ENCODE results near the gene MYOZ3. TPM values are rescaled to one million over a fixed set of nuclear protein-coding genes. Genes with fewer than 3 reads are reported as not detected.

The MYOZ3 gene
- total RNA-seq, 1 experiment from 2014 or later = not detected

DNA sequence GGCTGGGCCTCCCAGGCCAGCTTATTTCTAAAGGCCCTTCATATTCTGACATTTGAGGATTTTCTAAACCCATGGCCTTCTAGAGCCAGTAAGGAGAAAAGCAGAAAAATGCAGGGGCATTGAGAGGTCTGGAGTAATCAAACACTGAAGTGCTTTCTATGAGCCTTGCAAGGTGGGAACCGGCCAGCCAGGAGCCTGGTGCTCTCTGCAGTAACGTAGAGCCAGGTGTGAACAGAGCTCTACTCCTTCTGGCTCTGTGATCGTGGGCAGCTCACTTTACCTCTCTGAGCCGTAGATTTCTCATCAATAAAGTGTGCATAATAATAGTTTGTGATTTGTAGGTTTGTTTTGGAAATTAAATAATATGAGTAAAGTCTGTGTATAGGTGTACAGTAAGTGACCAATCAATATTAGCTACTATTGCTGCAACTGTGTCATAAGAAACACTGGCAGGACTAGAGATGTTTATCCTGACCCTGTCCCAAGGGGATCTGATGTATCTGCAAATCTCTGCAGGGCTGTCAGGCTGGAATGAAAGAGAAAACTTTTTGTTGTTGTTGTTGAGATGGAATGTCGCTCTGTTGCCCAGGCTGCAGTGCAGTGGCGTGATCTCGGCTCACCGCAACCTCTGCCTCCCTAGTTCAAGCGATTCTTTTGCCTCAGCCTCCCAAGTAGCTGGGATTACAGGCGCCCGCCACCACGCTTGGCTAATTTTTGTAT is 17.9 kb upstream of the MYOZ3 start:
- BruUV-seq (replicated peaks) = no TSS peak
- peaks cover 15% of the 10 kb centered on the region for H3K27me3 Mint-ChIP-seq (ENCODE audit: unreplicated experiment)
- no peak for TF ChIP-seq CTCF (IDR thresholded peaks at IDR 0.05; ENCODE audit: unreplicated experiment)
- CTCF ChIA-PET = interaction anchor here (0.7 to 1.2 kb wide), 4 partner anchors 9 to 61 kb away, joined by 3 to 7 read pairs (median 4); partner anchors contain the start of gene RBM22
- no peaks in the 10 kb centered on the region for H3K9me3 Mint-ChIP-seq (ENCODE audit: low read depth, unreplicated experiment)
- intact Hi-C loops (cut with micrococcal nuclease; ENCODE audit: unreplicated experiment) = loop anchor here (5.0 kb wide), 1 partner anchor 81 kb away; no protein-coding TSS in a partner anchor
- peaks cover 19% of the 10 kb centered on the region for H3K36me3 Mint-ChIP-seq (ENCODE audit: insufficient read depth, unreplicated experiment)
- no peak overlapping the region for H3K4me3 Mint-ChIP-seq (ENCODE audit: low read depth, unreplicated experiment)
- H3K27ac Mint-ChIP-seq (ENCODE audit: unreplicated experiment) = no peak overlapping the region
- no peak for DNase-seq
- peaks cover 47% of the 10 kb centered on the region for H3K4me1 Mint-ChIP-seq (ENCODE audit: low read depth, unreplicated experiment)

DNA sequence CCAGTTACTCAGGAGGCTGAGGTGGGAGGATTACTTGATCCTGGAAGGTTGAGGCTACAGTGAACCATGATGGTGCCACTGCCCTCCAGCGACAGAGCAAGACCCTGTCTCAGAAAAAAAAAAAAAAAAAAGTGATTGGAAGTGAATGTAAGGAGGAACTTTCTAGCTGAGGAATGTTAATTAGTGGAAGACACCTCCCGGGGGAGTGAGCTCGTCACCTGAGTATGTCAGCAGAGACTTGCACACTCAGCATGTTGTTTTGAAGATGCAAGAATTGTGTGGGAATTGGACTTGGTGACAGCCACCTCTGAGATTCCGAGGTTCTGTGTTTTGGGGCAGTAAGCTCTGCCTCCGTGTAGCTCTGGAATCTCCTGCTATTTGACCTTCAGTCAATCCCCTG is 17.0 kb upstream of the MYOZ3 start:
- Mint-ChIP-seq H3K27me3 (ENCODE audit: unreplicated experiment) (peaks cover 15% of the 10 kb centered on the region), H3K9me3 (ENCODE audit: low read depth, unreplicated experiment) (no peaks in the 10 kb centered on the region), H3K4me3 (ENCODE audit: low read depth, unreplicated experiment) (no peak overlapping the region), H3K36me3 (ENCODE audit: insufficient read depth, unreplicated experiment) (peaks cover 12% of the 10 kb centered on the region), H3K4me1 (ENCODE audit: low read depth, unreplicated experiment) (peaks cover 38% of the 10 kb centered on the region), H3K27ac (ENCODE audit: unreplicated experiment) (no peak overlapping the region)
- no peak for DNase-seq
- CTCF ChIA-PET = interaction anchor here (0.7 kb wide), 1 partner anchor 10 kb away, joined by 3 read pairs; no protein-coding TSS in a partner anchor
- intact Hi-C loops (cut with micrococcal nuclease; ENCODE audit: unreplicated experiment) = loop anchor here (5.0 kb wide), 1 partner anchor 82 kb away; no protein-coding TSS in a partner anchor
- BruUV-seq (replicated peaks) = no TSS peak
- TF ChIP-seq CTCF (IDR thresholded peaks at IDR 0.05; ENCODE audit: unreplicated experiment) = no peak

DNA sequence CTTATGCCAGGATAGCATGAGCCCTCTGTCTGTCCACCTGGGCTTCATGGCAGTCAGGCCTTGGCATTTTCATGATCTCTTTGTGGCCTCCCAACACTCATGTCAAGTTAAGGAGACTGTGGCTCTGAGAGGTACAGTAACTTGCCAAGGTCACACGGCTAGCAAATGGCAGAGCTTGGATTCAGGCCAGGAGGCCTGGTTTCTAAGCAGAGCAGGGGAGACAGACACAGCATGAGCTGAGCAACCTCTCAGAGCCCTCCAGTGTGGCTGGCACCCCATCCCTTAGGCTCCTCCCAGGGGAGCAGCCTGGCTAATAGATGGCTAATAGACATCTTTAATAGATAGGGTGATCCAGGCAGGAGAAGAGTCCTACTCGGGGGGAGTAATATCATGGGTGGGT is 16.5 kb upstream of the MYOZ3 start:
- Mint-ChIP-seq H3K27me3 (ENCODE audit: unreplicated experiment) (peaks cover 15% of the 10 kb centered on the region), H3K9me3 (ENCODE audit: low read depth, unreplicated experiment) (no peaks in the 10 kb centered on the region), H3K36me3 (ENCODE audit: insufficient read depth, unreplicated experiment) (peaks cover 10% of the 10 kb centered on the region), H3K4me3 (ENCODE audit: low read depth, unreplicated experiment) (no peak overlapping the region), H3K27ac (ENCODE audit: unreplicated experiment) (no peak overlapping the region), H3K4me1 (ENCODE audit: low read depth, unreplicated experiment) (peaks cover 34% of the 10 kb centered on the region)
- BruUV-seq (replicated peaks) = no TSS peak
- CTCF ChIA-PET = no interaction called here
- no peak for DNase-seq
- intact Hi-C loops (cut with micrococcal nuclease; ENCODE audit: unreplicated experiment) = loop anchor here (5.0 kb wide), 1 partner anchor 82 kb away; no protein-coding TSS in a partner anchor
- no peak for TF ChIP-seq CTCF (IDR thresholded peaks at IDR 0.05; ENCODE audit: unreplicated experiment)

DNA sequence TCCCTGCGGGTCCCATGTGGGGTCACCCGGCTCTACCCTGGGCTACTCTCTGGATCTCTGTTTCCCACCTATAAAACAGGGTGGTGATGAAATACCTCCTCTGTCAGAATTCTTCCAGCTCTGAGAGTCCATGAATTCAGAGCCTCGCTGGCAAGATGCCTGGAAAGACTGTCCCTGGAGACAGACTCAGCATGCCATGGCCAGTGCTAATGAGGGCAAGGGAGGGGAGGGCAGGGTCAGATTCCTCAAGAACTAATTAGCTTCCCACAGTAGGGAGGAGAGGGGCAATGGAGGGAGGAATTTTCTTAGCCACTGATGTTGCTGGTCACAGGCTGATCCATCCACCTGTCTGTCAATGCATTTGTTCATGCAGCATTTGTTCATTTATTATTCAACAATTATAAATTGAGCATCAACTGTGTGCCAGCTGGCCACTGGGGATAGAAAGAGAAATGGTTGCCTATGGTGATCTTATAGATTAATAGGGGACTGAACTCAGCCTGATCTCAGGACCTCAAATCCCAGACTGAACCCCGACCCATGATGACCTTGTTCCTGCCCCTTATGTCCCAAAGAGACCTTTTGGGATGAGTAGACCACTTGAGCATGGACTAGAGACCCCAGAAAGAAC is 15.9 kb upstream of the MYOZ3 start:
- no peak for TF ChIP-seq CTCF (IDR thresholded peaks at IDR 0.05; ENCODE audit: unreplicated experiment)
- Mint-ChIP-seq H3K27me3 (ENCODE audit: unreplicated experiment) (peaks cover 15% of the 10 kb centered on the region), H3K4me1 (ENCODE audit: low read depth, unreplicated experiment) (peaks cover 27% of the 10 kb centered on the region), H3K9me3 (ENCODE audit: low read depth, unreplicated experiment) (no peaks in the 10 kb centered on the region), H3K4me3 (ENCODE audit: low read depth, unreplicated experiment) (no peak overlapping the region), H3K27ac (ENCODE audit: unreplicated experiment) (no peak overlapping the region), H3K36me3 (ENCODE audit: insufficient read depth, unreplicated experiment) (peaks cover 13% of the 10 kb centered on the region)
- CTCF ChIA-PET = no interaction called here
- intact Hi-C loops (cut with micrococcal nuclease; ENCODE audit: unreplicated experiment) = no loop called here
- no TSS peak for BruUV-seq (replicated peaks)
- no peak for DNase-seq
